KMS-11 (cell line): ENCODE results near the gene FBLN1.
"Not testable (repeated sequence)": the region's sequence is repeated elsewhere in the genome, so short reads cannot be mapped to it uniquely, and the experiment has no call there.

Experiments used
- H2AFZ ChIP-seq: fragments of 200-600 bp; sonication (generic); 2 replicates; pipeline ENCODE4 v1.6.1; 2016; ENCODE audit warnings: antibody characterized with exemption, mixed run types, low read depth
- H3K27ac ChIP-seq: fragments of 200-600 bp; sonication (generic); 2 replicates; pipeline ENCODE4 v1.6.1; 2016; ENCODE audit warnings: mild to moderate bottlenecking, mixed run types
- H3K27me3 ChIP-seq: fragments of 200-600 bp; sonication (generic); 2 replicates; pipeline ENCODE4 v1.6.1; 2017; ENCODE audit warnings: mild to moderate bottlenecking, low read depth, mixed run types, moderate library complexity; ENCODE audit not compliant: insufficient read depth
- H3K36me3 ChIP-seq: fragments of 200-600 bp; sonication (generic); 2 replicates; pipeline ENCODE4 v1.6.1; 2017; ENCODE audit warnings: mild to moderate bottlenecking, mixed run types; ENCODE audit not compliant: insufficient read depth
- H3K4me1 ChIP-seq: fragments of 200-600 bp; sonication (generic); 2 replicates; pipeline ENCODE4 v1.6.1; 2016; ENCODE audit warnings: mild to moderate bottlenecking, low read depth, mixed run types; ENCODE audit not compliant: poor library complexity, severe bottlenecking
- H3K4me2 ChIP-seq: fragments of 200-600 bp; sonication (generic); 2 replicates; pipeline ENCODE4 v1.7.0; 2016; ENCODE audit warnings: mild to moderate bottlenecking, mixed run types
- H3K4me3 ChIP-seq: fragments of 200-600 bp; sonication (generic); IDR thresholded peaks from 2 replicates; pipeline ENCODE4 v1.6.1; 2017; ENCODE audit warnings: low read depth, low read length, mixed read lengths; ENCODE audit not compliant: insufficient read depth
- H3K79me2 ChIP-seq: fragments of 200-600 bp; sonication (generic); 2 replicates; pipeline ENCODE4 v1.6.1; 2016; ENCODE audit warnings: low read depth, mixed run types; ENCODE audit not compliant: insufficient read depth
- H3K9ac ChIP-seq: fragments of 200-600 bp; sonication (generic); 2 replicates; pipeline ENCODE4 v1.6.1; 2016; ENCODE audit warnings: mild to moderate bottlenecking, mixed run types
- H4K20me1 ChIP-seq: fragments of 200-600 bp; sonication (generic); 2 replicates; pipeline ENCODE4 v1.6.1; 2016; ENCODE audit warnings: mild to moderate bottlenecking, mixed run types; ENCODE audit not compliant: insufficient read depth
- CTCF ChIP-seq: fragments of 200-600 bp; sonication (generic); conservative IDR thresholded peaks from 2 replicates; pipeline ENCODE4 v1.6.1; 2017; ENCODE audit warnings: low read depth, mild to moderate bottlenecking, antibody characterized with exemption, low read length, moderate library complexity, mixed read lengths

The FBLN1 gene

GRCh38 chr22:45488764-45489370, 13.8 kb upstream of the FBLN1 start:
- H4K20me1 ChIP-seq: no peaks in the 10 kb centered on the region
- no peaks in the 10 kb centered on the region for H3K36me3 ChIP-seq
- H3K27ac ChIP-seq: no peak overlapping the region

GRCh38 chr22:45490836-45491235, 11.8 kb upstream of the FBLN1 start:
- H3K79me2 ChIP-seq: no peaks in the 10 kb centered on the region
- no peak overlapping the region for H3K27ac ChIP-seq
- no peak overlapping the region for H3K4me2 ChIP-seq
- H4K20me1 ChIP-seq: no peaks in the 10 kb centered on the region
- H3K36me3 ChIP-seq: no peaks in the 10 kb centered on the region
- TF ChIP-seq CTCF: no peak
- H3K4me1 ChIP-seq: no peaks in the 10 kb centered on the region
- no peak overlapping the region for H3K4me3 ChIP-seq
- peaks cover 63% of the 10 kb centered on the region for H3K27me3 ChIP-seq
- H2AFZ ChIP-seq: no peak overlapping the region
- H3K9ac ChIP-seq: no peak overlapping the region

More at GRCh38 chr22:45488764-45489370, 13.8 kb upstream of the FBLN1 start:
- peaks cover 62% of the 10 kb centered on the region for H3K27me3 ChIP-seq
- no peak for TF ChIP-seq CTCF
- no peaks in the 10 kb centered on the region for H3K79me2 ChIP-seq
- no peak overlapping the region for H2AFZ ChIP-seq
- H3K4me1 ChIP-seq: no peaks in the 10 kb centered on the region
- no peak overlapping the region for H3K4me2 ChIP-seq
- H3K9ac ChIP-seq: no peak overlapping the region
- no peak overlapping the region for H3K4me3 ChIP-seq

- Histone ChIP-seq H3K27me3 (peaks cover 62% of the 10 kb centered on the region), H3K4me3 (no peak overlapping the region), H3K4me2 (no peak overlapping the region), H3K27ac (no peak overlapping the region), H4K20me1 (no peaks in the 10 kb centered on the region), H3K9ac (no peak overlapping the region), H3K36me3 (no peaks in the 10 kb centered on the region), H3K4me1 (no peaks in the 10 kb centered on the region), H3K79me2 (no peaks in the 10 kb centered on the region), H2AFZ (no peak overlapping the region)
- no peak for TF ChIP-seq CTCF
Observed at GRCh38 chr22:45491841-45492240, 10.8 kb upstream of the FBLN1 start.

GRCh38 chr22:45493286-45493771, 9.4 kb upstream of the FBLN1 start:
- Histone ChIP-seq H3K79me2 (no peaks in the 10 kb centered on the region), H3K4me1 (no peaks in the 10 kb centered on the region), H3K4me2 (no peak overlapping the region), H3K27ac (no peak overlapping the region), H3K9ac (no peak overlapping the region), H3K4me3 (no peak overlapping the region), H4K20me1 (no peaks in the 10 kb centered on the region), H3K27me3 (peaks cover 63% of the 10 kb centered on the region), H3K36me3 (no peaks in the 10 kb centered on the region), H2AFZ (no peak overlapping the region)
- TF ChIP-seq CTCF: no peak

- not testable (repeated sequence) for H3K4me3 ChIP-seq, H3K4me1 ChIP-seq, H4K20me1 ChIP-seq, H3K36me3 ChIP-seq, H3K4me2 ChIP-seq, H2AFZ ChIP-seq, H3K27ac ChIP-seq, H3K9ac ChIP-seq, H3K79me2 ChIP-seq
- peaks cover 59% of the 10 kb centered on the region for H3K27me3 ChIP-seq
Observed at GRCh38 chr22:45494306-45494705, 8.4 kb upstream of the FBLN1 start.

GRCh38 chr22:45495616-45496015, 7.1 kb upstream of the FBLN1 start:
- not testable (repeated sequence) for H3K4me3 ChIP-seq, H3K36me3 ChIP-seq, H4K20me1 ChIP-seq, H3K79me2 ChIP-seq, H3K9ac ChIP-seq, H2AFZ ChIP-seq, H3K27ac ChIP-seq, H3K4me2 ChIP-seq, H3K4me1 ChIP-seq
- H3K27me3 ChIP-seq: peaks cover 58% of the 10 kb centered on the region
